HTERT RPE-1 (cell line): ENCODE data around the gene CORO7.

Experiments used
- in situ Hi-C: fragments of 300-500 bp; cut with MboI; formaldehyde crosslinking; loops from 4 replicates; pipeline ENCODE4 v1.14.3; 2020; ENCODE audit warnings: low sequenced_read_pairs

CORO7 gene

GRCh38 chr16:4324492-4325252, 91.7 kb downstream of the CORO7 start:
- in situ Hi-C loops, result no loop called here

GRCh38 chr16:4323845-4324488, 92.4 kb downstream of the CORO7 start:
- in situ Hi-C loops, result no loop called here

- in situ Hi-C loops, result no loop called here
These were observed 93.1 kb downstream of the CORO7 start for GRCh38 chr16:4323071-4323844.

- in situ Hi-C loops, result no loop called here
These were observed 94.0 kb downstream of the CORO7 start for GRCh38 chr16:4322121-4323052.

GRCh38 chr16:4321286-4322120, 94.9 kb downstream of the CORO7 start:
- in situ Hi-C loops, result no loop called here

- in situ Hi-C loops, result no loop called here
These were observed 95.7 kb downstream of the CORO7 start for GRCh38 chr16:4320571-4321137.

GRCh38 chr16:4319454-4320421, 96.7 kb downstream of the CORO7 start:
- in situ Hi-C loops, result no loop called here

GRCh38 chr16:4318967-4319366, 97.4 kb downstream of the CORO7 start:
- in situ Hi-C loops, result no loop called here

- in situ Hi-C loops, result no loop called here
These were observed 97.9 kb downstream of the CORO7 start for GRCh38 chr16:4318451-4318910.

- in situ Hi-C loops, result no loop called here
These were observed 98.6 kb downstream of the CORO7 start for GRCh38 chr16:4317532-4318450.

- in situ Hi-C loops, result no loop called here
These were observed 99.4 kb downstream of the CORO7 start for GRCh38 chr16:4316864-4317531.

GRCh38 chr16:4316108-4316863, 100.1 kb downstream of the CORO7 start:
- in situ Hi-C loops, result no loop called here

- in situ Hi-C loops, result no loop called here
These were observed 100.9 kb downstream of the CORO7 start, which contains the start of gene GLIS2 for GRCh38 chr16:4315186-4316107. TSS of gene GLIS2 (plus strand) at chr16:4316067. CDS start at chr16:4332281, 16,214 bp downstream.

GRCh38 chr16:4314532-4315185, 101.7 kb downstream of the CORO7 start:
- in situ Hi-C loops, result no loop called here
